Measurements from ENCODE around the gene SETD1A. TPM values are rescaled to one million over a fixed set of nuclear protein-coding genes. Genes with fewer than 3 reads are reported as not detected.

Gene SETD1A
- total RNA-seq, 1 experiment from 2014 or later, result 4.3 TPM

DNA sequence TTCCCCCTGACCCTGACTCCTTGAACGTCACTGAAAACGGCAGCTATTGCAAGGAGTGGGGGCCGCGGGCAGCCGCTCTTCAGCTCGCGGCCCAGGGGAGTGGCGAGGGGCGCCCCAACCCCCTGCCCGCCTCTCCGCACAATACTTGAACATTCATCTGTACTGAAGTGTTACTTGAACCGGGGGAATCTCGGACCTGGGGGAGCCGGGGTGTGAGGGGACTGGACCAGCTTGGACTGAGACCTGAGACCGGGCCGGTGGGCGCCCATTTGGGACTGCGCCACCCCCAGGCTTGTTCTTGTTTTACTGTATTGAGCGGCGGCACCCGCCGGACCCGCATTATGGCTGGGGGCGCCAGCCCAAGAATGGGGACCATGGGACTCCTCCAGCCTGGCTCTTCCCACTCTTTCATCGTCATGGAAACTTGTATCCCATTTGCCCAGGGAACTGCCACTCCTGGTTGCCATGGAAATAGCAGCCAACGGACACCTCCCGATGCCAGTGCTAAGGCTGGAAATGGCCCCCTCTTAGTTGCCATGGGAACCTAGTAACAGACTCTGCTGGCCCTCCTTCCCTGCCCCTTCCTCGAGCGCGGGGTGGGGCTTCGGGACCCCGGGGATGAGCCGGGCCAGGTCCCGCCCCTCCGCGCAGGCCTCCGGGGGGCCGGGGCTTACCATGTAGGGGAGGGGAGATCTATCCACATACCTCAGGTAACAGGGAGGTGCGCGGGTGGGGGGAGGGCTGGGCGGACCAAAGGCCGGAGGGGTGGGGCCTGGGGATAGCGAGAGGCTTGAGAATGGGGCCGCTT is 9.5 kb upstream of the SETD1A start:
- Histone ChIP-seq H3K9me2 (replicated peaks; ENCODE audit: insufficient read depth, low read length) (no peaks in the 10 kb centered on the region), H3K4me3 (ENCODE audit: low read length) (peak overlapping the region; percentile 76), H3K27me3 (ENCODE audit: low read length) (no peaks in the 10 kb centered on the region), H3K4me1 (ENCODE audit: low read length) (peaks cover 22% of the 10 kb centered on the region), H3K27ac (ENCODE audit: low read length) (peak overlapping the region; percentile 82), H3K79me2 (ENCODE audit: low read length) (peaks cover 10% of the 10 kb centered on the region), H2AFZ (ENCODE audit: low read length) (peak overlapping the region; percentile 77; the same call in 1 of the 2 replicates), H3K36me3 (ENCODE audit: insufficient read depth, low read length) (peaks cover 8% of the 10 kb centered on the region), H3K9me3 (ENCODE audit: low read length) (no peaks in the 10 kb centered on the region), H4K20me1 (ENCODE audit: insufficient read depth, low read depth, low read length) (no peaks in the 10 kb centered on the region), H3K9ac (ENCODE audit: low read length) (peak overlapping the region; percentile 98), H3K4me2 (ENCODE audit: low read depth, low read length, poor library complexity, severe bottlenecking) (peak overlapping the region; percentile 98)
- peak; percentile 86 for DNase-seq

DNA sequence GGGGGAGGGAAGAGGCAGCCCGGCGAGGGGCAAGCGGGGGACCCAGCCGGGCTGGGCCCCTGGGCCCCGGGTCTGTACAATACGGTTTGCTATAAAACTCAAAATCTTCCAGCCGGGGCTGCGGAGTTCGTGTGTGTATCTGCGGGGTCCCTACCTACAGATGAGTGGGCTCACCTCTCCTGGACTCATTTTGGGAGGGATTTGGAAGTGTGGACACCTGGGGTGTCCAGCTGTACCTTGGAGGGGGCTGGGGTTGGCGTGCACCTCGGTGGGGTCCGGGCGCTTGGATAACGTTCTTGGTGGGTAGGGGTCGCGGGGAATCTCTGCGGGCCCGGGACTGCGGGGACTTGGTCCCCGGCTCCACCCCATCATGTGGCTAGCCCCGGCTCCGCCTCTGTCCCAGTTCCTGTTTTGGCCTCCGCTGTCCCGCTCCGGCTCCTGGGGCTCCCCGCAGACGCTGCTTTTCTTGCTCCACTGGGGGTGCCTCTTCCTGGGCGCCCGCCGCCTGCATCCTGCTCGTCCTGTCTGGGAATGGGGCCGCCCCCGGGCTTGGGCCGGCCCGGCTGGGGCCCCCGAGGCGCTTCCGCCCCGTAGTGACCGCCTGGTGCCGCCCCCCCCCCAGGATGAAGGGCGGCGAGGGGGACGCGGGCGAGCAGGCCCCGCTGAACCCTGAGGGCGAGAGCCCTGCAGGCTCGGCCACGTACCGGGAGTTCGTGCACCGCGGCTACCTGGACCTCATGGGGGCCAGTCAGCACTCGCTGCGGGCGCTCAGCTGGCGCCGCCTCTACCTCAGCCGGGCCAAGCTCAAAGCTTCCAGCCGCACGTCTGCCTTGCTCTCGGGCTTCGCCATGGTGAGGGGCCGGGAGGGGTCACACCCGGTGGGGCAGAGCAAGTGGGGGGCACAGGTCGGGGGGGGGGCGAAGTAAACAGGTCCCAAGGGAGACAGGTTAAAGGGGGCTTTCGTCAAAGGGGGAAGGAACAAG is 8.6 kb upstream of the SETD1A start, which contains the start of gene ORAI3:
ORAI3 (plus strand) TSS at position 402 of the 983 bp plus-strand sequence; CDS start at position 624, 222 bp downstream.
- no peaks in the 10 kb centered on the region for H3K9me2 ChIP-seq (replicated peaks; ENCODE audit: insufficient read depth, low read length)
- peak within 1 kb of the TSS; percentile 82 for H3K27ac ChIP-seq (ENCODE audit: low read length)
- peak within 1 kb of the TSS; percentile 98 for H3K9ac ChIP-seq (ENCODE audit: low read length)
- H3K4me3 ChIP-seq (ENCODE audit: low read length), result peak within 1 kb of the TSS; percentile 76
- H3K27me3 ChIP-seq (ENCODE audit: low read length), result no peaks in the 10 kb centered on the region
- no peaks in the 10 kb centered on the region for H3K9me3 ChIP-seq (ENCODE audit: low read length)
- peak; percentile 91 for DNase-seq
- H3K4me1 ChIP-seq (ENCODE audit: low read length), result peaks cover 28% of the 10 kb centered on the region
- peak within 1 kb of the TSS; percentile 77; the same call in 1 of the 2 replicates for H2AFZ ChIP-seq (ENCODE audit: low read length)
- peak within 1 kb of the TSS; percentile 98 for H3K4me2 ChIP-seq (ENCODE audit: low read depth, low read length, poor library complexity, severe bottlenecking)
- peaks cover 10% of the 10 kb centered on the region for H3K79me2 ChIP-seq (ENCODE audit: low read length)
- peaks cover 3% of the 10 kb centered on the region for H3K36me3 ChIP-seq (ENCODE audit: insufficient read depth, low read length)
- H4K20me1 ChIP-seq (ENCODE audit: insufficient read depth, low read depth, low read length), result no peaks in the 10 kb centered on the region

DNA sequence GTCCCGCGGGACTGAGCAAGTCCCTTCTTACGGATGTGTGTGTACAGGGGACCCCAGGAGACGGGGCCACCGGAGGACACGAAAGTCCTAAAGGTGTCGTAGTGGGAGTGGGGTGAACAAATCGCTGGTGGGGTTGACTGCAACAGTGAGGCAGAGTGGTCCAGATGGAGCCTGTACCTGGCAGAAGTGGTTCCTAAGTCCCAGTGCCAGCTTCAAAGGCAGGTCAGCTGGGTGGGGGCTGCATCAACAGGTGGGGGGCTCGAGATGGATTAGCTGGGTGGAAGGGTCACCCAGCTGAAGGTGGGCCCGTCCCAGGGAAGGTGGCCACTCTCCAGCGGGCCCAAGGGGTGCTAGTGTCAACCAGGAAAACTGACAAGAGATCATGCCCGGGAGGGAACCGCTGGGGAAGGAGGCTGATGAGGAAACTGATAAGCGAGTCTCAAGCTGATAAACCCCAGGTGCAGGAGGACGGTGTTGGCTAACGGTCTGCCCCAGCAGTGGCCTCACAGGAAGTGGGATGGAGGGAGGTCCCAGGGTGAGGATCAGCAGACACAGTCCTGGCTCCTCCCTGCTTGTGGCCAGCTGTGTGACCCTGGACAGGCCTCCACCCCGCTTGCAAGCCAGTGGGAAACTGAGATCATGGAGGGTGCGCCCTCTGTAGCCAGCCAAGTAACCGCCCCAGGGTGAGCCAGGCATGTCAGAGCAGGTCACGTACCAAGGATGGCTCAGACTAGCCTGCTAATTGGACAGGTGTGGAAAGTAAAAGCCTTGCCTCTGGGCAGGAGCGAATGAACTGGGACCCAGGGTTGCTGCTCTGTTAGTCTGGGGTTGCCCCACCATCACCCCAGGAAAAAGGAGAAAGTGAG is 7.7 kb upstream of the SETD1A start:
- Histone ChIP-seq H3K4me2 (ENCODE audit: low read depth, low read length, poor library complexity, severe bottlenecking) (peak overlapping the region; percentile 98), H3K9me3 (ENCODE audit: low read length) (no peaks in the 10 kb centered on the region), H4K20me1 (ENCODE audit: insufficient read depth, low read depth, low read length) (no peaks in the 10 kb centered on the region), H3K27me3 (ENCODE audit: low read length) (no peaks in the 10 kb centered on the region), H3K36me3 (ENCODE audit: insufficient read depth, low read length) (no peaks in the 10 kb centered on the region), H3K9me2 (replicated peaks; ENCODE audit: insufficient read depth, low read length) (no peaks in the 10 kb centered on the region), H3K27ac (ENCODE audit: low read length) (peak overlapping the region; percentile 82), H3K9ac (ENCODE audit: low read length) (peak overlapping the region; percentile 98), H3K4me3 (ENCODE audit: low read length) (peak overlapping the region; percentile 76), H2AFZ (ENCODE audit: low read length) (no peak overlapping the region), H3K4me1 (ENCODE audit: low read length) (peaks cover 28% of the 10 kb centered on the region), H3K79me2 (ENCODE audit: low read length) (peaks cover 10% of the 10 kb centered on the region)
- peak; percentile 73 for DNase-seq

DNA sequence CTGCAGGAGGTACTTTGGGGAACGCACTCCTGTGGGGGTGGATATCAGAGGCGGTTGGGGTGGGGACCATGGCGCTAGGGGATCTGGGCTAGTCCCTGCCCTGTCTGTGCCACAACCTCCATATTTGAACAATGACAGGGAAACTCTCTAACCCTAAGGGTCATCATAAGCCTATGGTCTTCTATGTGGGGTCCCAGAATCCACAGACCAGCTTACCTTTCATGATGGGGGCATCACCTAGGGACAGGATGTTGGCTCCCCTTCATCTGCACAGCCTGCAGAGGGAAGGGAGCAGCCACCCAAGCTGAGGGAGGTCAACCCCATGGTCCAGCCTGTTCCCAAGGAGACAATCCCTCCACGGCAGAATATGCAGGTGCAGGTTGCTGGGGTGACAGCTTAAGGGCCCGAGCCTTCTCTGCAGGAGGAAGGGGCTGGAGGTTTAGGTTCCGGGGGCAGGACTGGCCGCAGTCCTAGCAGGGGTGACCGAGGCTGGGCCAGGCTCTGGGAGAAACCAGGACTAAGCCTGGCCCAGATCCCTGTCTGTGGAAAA is 7.0 kb upstream of the SETD1A start:
- Histone ChIP-seq H3K27me3 (ENCODE audit: low read length) (no peaks in the 10 kb centered on the region), H4K20me1 (ENCODE audit: insufficient read depth, low read depth, low read length) (no peaks in the 10 kb centered on the region), H3K4me2 (ENCODE audit: low read depth, low read length, poor library complexity, severe bottlenecking) (peak overlapping the region; percentile 98), H3K79me2 (ENCODE audit: low read length) (peaks cover 10% of the 10 kb centered on the region), H3K9me2 (replicated peaks; ENCODE audit: insufficient read depth, low read length) (no peaks in the 10 kb centered on the region), H3K36me3 (ENCODE audit: insufficient read depth, low read length) (no peaks in the 10 kb centered on the region), H3K9me3 (ENCODE audit: low read length) (no peaks in the 10 kb centered on the region), H3K27ac (ENCODE audit: low read length) (peak overlapping the region; percentile 82), H3K4me3 (ENCODE audit: low read length) (peak overlapping the region; percentile 76), H2AFZ (ENCODE audit: low read length) (no peak overlapping the region), H3K4me1 (ENCODE audit: low read length) (peaks cover 28% of the 10 kb centered on the region), H3K9ac (ENCODE audit: low read length) (peak overlapping the region; percentile 98)
- DNase-seq, result no peak

DNA sequence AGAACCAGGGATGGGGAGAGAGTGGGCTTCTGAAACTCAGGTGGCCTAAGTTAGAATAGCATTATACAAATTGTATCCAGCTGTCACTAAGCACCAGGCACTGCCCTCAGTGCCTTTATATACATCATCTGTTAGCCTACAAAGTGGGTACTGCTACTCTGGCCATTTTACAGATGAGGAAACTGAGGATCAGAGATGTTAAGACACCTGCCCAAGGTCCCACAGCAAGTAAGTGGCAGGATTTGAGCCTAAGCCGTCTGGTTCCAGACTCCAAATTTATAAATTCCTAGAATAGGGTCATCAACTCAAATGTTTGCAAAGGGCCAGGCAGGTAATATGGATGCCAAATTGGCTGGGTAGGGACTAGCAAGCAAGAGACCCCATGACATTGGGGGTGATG is 6.4 kb upstream of the SETD1A start:
- Histone ChIP-seq H3K4me2 (ENCODE audit: low read depth, low read length, poor library complexity, severe bottlenecking) (no peak overlapping the region), H3K4me3 (ENCODE audit: low read length) (no peak overlapping the region), H3K9me3 (ENCODE audit: low read length) (no peaks in the 10 kb centered on the region), H4K20me1 (ENCODE audit: insufficient read depth, low read depth, low read length) (no peaks in the 10 kb centered on the region), H3K9me2 (replicated peaks; ENCODE audit: insufficient read depth, low read length) (no peaks in the 10 kb centered on the region), H2AFZ (ENCODE audit: low read length) (no peak overlapping the region), H3K27ac (ENCODE audit: low read length) (no peak overlapping the region), H3K79me2 (ENCODE audit: low read length) (peaks cover 10% of the 10 kb centered on the region), H3K9ac (ENCODE audit: low read length) (no peak overlapping the region), H3K36me3 (ENCODE audit: insufficient read depth, low read length) (no peaks in the 10 kb centered on the region), H3K4me1 (ENCODE audit: low read length) (peaks cover 31% of the 10 kb centered on the region), H3K27me3 (ENCODE audit: low read length) (no peaks in the 10 kb centered on the region)
- DNase-seq, result no peak

DNA sequence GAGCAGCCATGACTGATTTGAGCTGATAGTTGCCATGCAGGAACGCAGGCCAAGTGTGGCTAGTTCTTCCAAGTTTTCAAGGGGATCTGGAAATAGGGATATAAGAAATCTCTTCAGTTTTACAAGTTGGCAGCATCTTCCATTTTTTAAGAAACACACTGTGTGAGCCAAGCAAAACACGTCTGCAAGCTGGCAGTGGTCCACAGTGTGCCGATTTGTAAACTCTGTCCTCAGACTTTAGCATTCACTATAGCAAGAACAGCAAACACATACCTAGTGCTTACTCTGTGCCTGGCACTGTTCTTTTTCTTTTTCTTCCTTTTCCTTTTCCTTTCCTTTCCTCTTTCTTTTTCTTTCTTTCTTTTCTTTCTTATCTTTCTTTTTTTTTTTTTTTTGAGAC is 5.8 kb upstream of the SETD1A start:
- Histone ChIP-seq H3K4me3 (ENCODE audit: low read length) (no peak overlapping the region), H3K36me3 (ENCODE audit: insufficient read depth, low read length) (no peaks in the 10 kb centered on the region), H3K79me2 (ENCODE audit: low read length) (peaks cover 10% of the 10 kb centered on the region), H3K27ac (ENCODE audit: low read length) (no peak overlapping the region), H3K27me3 (ENCODE audit: low read length) (no peaks in the 10 kb centered on the region), H3K9me3 (ENCODE audit: low read length) (no peaks in the 10 kb centered on the region), H3K9me2 (replicated peaks; ENCODE audit: insufficient read depth, low read length) (no peaks in the 10 kb centered on the region), H3K9ac (ENCODE audit: low read length) (no peak overlapping the region), H4K20me1 (ENCODE audit: insufficient read depth, low read depth, low read length) (no peaks in the 10 kb centered on the region), H3K4me2 (ENCODE audit: low read depth, low read length, poor library complexity, severe bottlenecking) (no peak overlapping the region), H3K4me1 (ENCODE audit: low read length) (peaks cover 36% of the 10 kb centered on the region), H2AFZ (ENCODE audit: low read length) (no peak overlapping the region)
- no peak for DNase-seq

DNA sequence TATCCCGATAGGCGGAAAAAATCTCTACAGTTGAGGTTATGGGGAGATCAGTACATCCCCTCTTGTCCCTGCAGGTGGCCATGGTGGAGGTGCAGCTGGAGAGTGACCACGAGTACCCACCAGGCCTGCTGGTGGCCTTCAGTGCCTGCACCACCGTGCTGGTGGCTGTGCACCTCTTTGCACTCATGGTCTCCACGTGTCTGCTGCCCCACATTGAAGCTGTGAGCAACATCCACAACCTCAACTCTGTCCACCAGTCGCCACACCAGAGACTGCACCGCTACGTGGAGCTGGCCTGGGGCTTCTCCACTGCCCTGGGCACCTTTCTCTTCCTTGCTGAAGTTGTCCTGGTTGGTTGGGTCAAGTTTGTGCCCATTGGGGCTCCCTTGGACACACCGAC is 4.4 kb upstream of the SETD1A start:
- Histone ChIP-seq H3K36me3 (ENCODE audit: insufficient read depth, low read length) (no peaks in the 10 kb centered on the region), H3K9me2 (replicated peaks; ENCODE audit: insufficient read depth, low read length) (no peaks in the 10 kb centered on the region), H3K79me2 (ENCODE audit: low read length) (peaks cover 10% of the 10 kb centered on the region), H3K9ac (ENCODE audit: low read length) (no peak overlapping the region), H3K27me3 (ENCODE audit: low read length) (no peaks in the 10 kb centered on the region), H3K4me2 (ENCODE audit: low read depth, low read length, poor library complexity, severe bottlenecking) (no peak overlapping the region), H3K4me1 (ENCODE audit: low read length) (peaks cover 40% of the 10 kb centered on the region), H4K20me1 (ENCODE audit: insufficient read depth, low read depth, low read length) (no peaks in the 10 kb centered on the region), H3K4me3 (ENCODE audit: low read length) (no peak overlapping the region), H3K27ac (ENCODE audit: low read length) (no peak overlapping the region), H2AFZ (ENCODE audit: low read length) (no peak overlapping the region), H3K9me3 (ENCODE audit: low read length) (no peaks in the 10 kb centered on the region)
- DNase-seq, result no peak
